GM12878 (cell line): ENCODE results near the gene PNMA5.

Experiments
- CTCF ChIP-seq, 3 experiments: IDR thresholded peaks in 2 of 3; conservative IDR thresholded peaks in 1 of 3; 2 replicates each; pipeline ENCODE4 v1.5.1; 2011; ENCODE audit warnings: low read depth in 3 of 3, low read length in 3 of 3, mild to moderate bottlenecking in 3 of 3, control low read depth in 2 of 3, moderate library complexity in 2 of 3, inconsistent platforms in 1 of 3, mixed read lengths in 1 of 3; ENCODE audit not compliant: control insufficient read depth in 2 of 3, insufficient read depth in 1 of 3; ENCODE audit errors: extremely low read depth in 1 of 3
- EZH2 ChIP-seq: IDR thresholded peaks from 2 replicates; pipeline ENCODE4 v1.6.1; 2012; ENCODE audit warnings: low read depth, mild to moderate bottlenecking, control low read depth, inconsistent platforms, low read length, borderline replicate concordance; ENCODE audit not compliant: control insufficient read depth
- TBL1XR1 ChIP-seq: IDR thresholded peaks from 2 replicates; pipeline ENCODE4 v1.6.1; 2012; ENCODE audit warnings: low read depth, low read length, improper control_type of control experiment
- USF1 ChIP-seq: IDR thresholded peaks from 2 replicates; pipeline ENCODE4 v1.6.1; 2011; ENCODE audit warnings: borderline replicate concordance, low read depth, mild to moderate bottlenecking, moderate library complexity, mixed read lengths, low read length; ENCODE audit not compliant: insufficient read depth; ENCODE audit errors: extremely low read length

- TF ChIP-seq CTCF (IDR thresholded peaks at IDR 0.05 in 2 of 3, conservative IDR thresholded peaks at IDR 0.05 in 1 of 3; ENCODE audit: control insufficient read depth in 2 of 3, extremely low read depth in 1 of 3, insufficient read depth in 1 of 3, low read depth in 3 of 3, low read length in 3 of 3) (no peak), EZH2 (no peak), TBL1XR1 (no peak), USF1 (no peak)
Measured at GRCh38 chrX:153029162-153029561, 35.2 kb upstream of the PNMA5 start.
